H9 (cell line): ENCODE results near the gene MYF6. TPM values are rescaled to one million over a fixed set of nuclear protein-coding genes. Genes with fewer than 3 reads are reported as not detected.

ENCODE experiments used
- DNase-seq: peaks from one replicate; pipeline ENCODE4 v3.0.0-alpha.2; 2017
- H2AFZ ChIP-seq: one replicate; pipeline ENCODE4 v1.6.1; 2013; ENCODE audit warnings: mild to moderate bottlenecking, low read length, control low read depth, moderate library complexity
- H2AK5ac ChIP-seq: 2 replicates; pipeline ENCODE4 v1.6.1; 2013; ENCODE audit warnings: low read length, control low read depth, mixed read lengths; ENCODE audit not compliant: insufficient read length
- H2BK120ac ChIP-seq: one replicate; pipeline ENCODE4 v1.6.1; 2013; ENCODE audit warnings: low read depth, mild to moderate bottlenecking, low read length, control low read depth, inconsistent platforms; ENCODE audit not compliant: poor library complexity, severe bottlenecking
- H2BK12ac ChIP-seq: 2 replicates; pipeline ENCODE4 v1.6.1; 2013; ENCODE audit warnings: low read length, control low read depth, mixed read lengths, low read depth; ENCODE audit not compliant: insufficient read length
- H2BK15ac ChIP-seq: 2 replicates; pipeline ENCODE4 v1.6.1; 2013; ENCODE audit warnings: low read depth, low read length, control low read depth
- H2BK20ac ChIP-seq: one replicate; pipeline ENCODE4 v1.6.1; 2013; ENCODE audit warnings: low read depth, mild to moderate bottlenecking, low read length, control low read depth, inconsistent platforms; ENCODE audit not compliant: poor library complexity, severe bottlenecking
- H2BK5ac ChIP-seq: 2 replicates; pipeline ENCODE4 v1.6.1; 2013; ENCODE audit warnings: low read length, control low read depth, mixed read lengths; ENCODE audit not compliant: insufficient read length
- H3K14ac ChIP-seq: 2 replicates; pipeline ENCODE4 v1.6.1; 2013; ENCODE audit warnings: low read length, control low read depth; ENCODE audit not compliant: insufficient read depth
- H3K18ac ChIP-seq: 2 replicates; pipeline ENCODE4 v1.6.1; 2013; ENCODE audit warnings: low read depth, mild to moderate bottlenecking, mixed read lengths, low read length, control low read depth; ENCODE audit not compliant: insufficient read length
- H3K23ac ChIP-seq: 2 replicates; pipeline ENCODE4 v1.6.1; 2013; ENCODE audit warnings: low read length, control low read depth, mixed read lengths, low read depth; ENCODE audit not compliant: insufficient read length
- H3K23me2 ChIP-seq: 2 replicates; pipeline ENCODE4 v1.6.1; 2013; ENCODE audit warnings: low read depth, mild to moderate bottlenecking, mixed read lengths, low read length, control low read depth; ENCODE audit not compliant: insufficient read length, poor library complexity, severe bottlenecking
- H3K27ac ChIP-seq: 2 replicates; pipeline ENCODE4 v1.5.1; 2013; ENCODE audit warnings: low read length, control low read depth, mixed read lengths, low read depth; ENCODE audit not compliant: insufficient read length
- H3K27me3 ChIP-seq: 2 replicates; pipeline ENCODE4 v1.6.1; 2013; ENCODE audit warnings: low read length, control low read depth, inconsistent platforms; ENCODE audit not compliant: insufficient read depth
- H3K4ac ChIP-seq: 2 replicates; pipeline ENCODE4 v1.6.1; 2013; ENCODE audit warnings: low read depth, mild to moderate bottlenecking, control low read depth, inconsistent platforms, low read length, moderate library complexity
- H3K4me1 ChIP-seq: 2 replicates; pipeline ENCODE4 v1.6.1; 2013; ENCODE audit warnings: low read length, control low read depth, inconsistent platforms; ENCODE audit not compliant: insufficient read depth
- H3K4me2 ChIP-seq: 2 replicates; pipeline ENCODE4 v1.6.1; 2013; ENCODE audit warnings: low read length, control low read depth, mixed read lengths; ENCODE audit not compliant: insufficient read length, insufficient read depth
- H3K56ac ChIP-seq: 2 replicates; pipeline ENCODE4 v1.6.1; 2013; ENCODE audit warnings: low read depth, mild to moderate bottlenecking, mixed read lengths, low read length, control low read depth; ENCODE audit not compliant: insufficient read length
- H3K79me1 ChIP-seq: 2 replicates; pipeline ENCODE4 v1.6.1; 2013; ENCODE audit warnings: low read depth, mild to moderate bottlenecking, moderate library complexity, low read length, control low read depth, inconsistent platforms; ENCODE audit not compliant: insufficient read depth, poor library complexity, severe bottlenecking
- H3K79me2 ChIP-seq: 2 replicates; pipeline ENCODE4 v1.6.1; 2013; ENCODE audit warnings: low read length, control low read depth, inconsistent platforms; ENCODE audit not compliant: insufficient read depth
- H3K9ac ChIP-seq: 2 replicates; pipeline ENCODE4 v1.6.1; 2013; ENCODE audit warnings: low read length, control low read depth, mixed read lengths; ENCODE audit not compliant: insufficient read length; ENCODE audit errors: extremely low read depth
- H3K9me3 ChIP-seq: one replicate; pipeline ENCODE4 v1.6.1; 2013; ENCODE audit warnings: low read depth, low read length, inconsistent platforms; ENCODE audit not compliant: control insufficient read depth
- H3T11ph ChIP-seq: one replicate; pipeline ENCODE4 v1.6.1; 2013; ENCODE audit warnings: mild to moderate bottlenecking, low read length, control low read depth, inconsistent platforms
- H4K20me1 ChIP-seq: one replicate; pipeline ENCODE4 v1.6.1; 2013; ENCODE audit not compliant: control insufficient read depth, insufficient read length, insufficient read depth
- H4K5ac ChIP-seq: 2 replicates; pipeline ENCODE4 v1.6.1; 2013; ENCODE audit warnings: low read depth, mild to moderate bottlenecking, mixed read lengths, low read length, control low read depth; ENCODE audit not compliant: insufficient read length
- H4K8ac ChIP-seq: replicated peaks from 2 replicates; pipeline ENCODE4 v1.6.1; 2013; ENCODE audit warnings: low read length, control low read depth, mixed read lengths, low read depth; ENCODE audit not compliant: insufficient read length
- H4K91ac ChIP-seq: 2 replicates; pipeline ENCODE4 v1.6.1; 2013; ENCODE audit warnings: low read depth, mild to moderate bottlenecking, moderate library complexity, mixed read lengths, low read length, control low read depth; ENCODE audit not compliant: insufficient read length
- H3K27ac Mint-ChIP-seq, 3 experiments: 2 replicates in 2 of 3; 3 replicates in 1 of 3; pipeline ENCODE4 v1.8.0; 2020 to 2021; ENCODE audit warnings: mixed read lengths in 3 of 3, mild to moderate bottlenecking in 1 of 3, moderate library complexity in 1 of 3
- H3K27me3 Mint-ChIP-seq: 2 replicates; pipeline ENCODE4 v1.8.0; 2021; ENCODE audit warnings: low read depth, mild to moderate bottlenecking, moderate library complexity, mixed read lengths
- H3K36me3 Mint-ChIP-seq, 3 experiments: 2 replicates in 2 of 3; 3 replicates in 1 of 3; pipeline ENCODE4 v1.8.0; 2020 to 2021; ENCODE audit warnings: low read depth in 3 of 3, mixed read lengths in 3 of 3; ENCODE audit not compliant: insufficient read depth in 1 of 3
- H3K4me1 Mint-ChIP-seq, 2 experiments: 2 replicates each; pipeline ENCODE4 v1.8.0; 2020; ENCODE audit warnings: mixed read lengths in 2 of 2
- H3K4me3 Mint-ChIP-seq, 2 experiments: 2 replicates in 1 of 2; 3 replicates in 1 of 2; pipeline ENCODE4 v1.8.0; 2020 to 2021; ENCODE audit warnings: mild to moderate bottlenecking in 2 of 2, mixed read lengths in 2 of 2, moderate library complexity in 1 of 2
- H3K9me3 Mint-ChIP-seq, 2 experiments: 2 replicates in 1 of 2; 3 replicates in 1 of 2; pipeline ENCODE4 v1.8.0; 2020; ENCODE audit warnings: mild to moderate bottlenecking in 2 of 2, mixed read lengths in 2 of 2, moderate library complexity in 1 of 2
- WGBS: extraction: QIAGEN DNeasy Blood & Tissue Kit; methylation state at CpG from one replicate; pipeline ENCODE4 v1.1.7; 2013; ENCODE audit warnings: missing lambda C conversion rate, low lambda C conversion rate, mixed read lengths; ENCODE audit not compliant: insufficient read length; ENCODE audit errors: extremely low coverage; 5-methylcytosine and 5-hydroxymethylcytosine counted together
- long read RNA-seq: library from polyadenylated mRNA; unstranded; transcript quantifications from one replicate; pipeline ENCODE4 v2.0.0, GENCODE V29; 2020
- total RNA-seq: library from RNA; stranded (reverse); gene quantifications from 2 replicates; pipeline ENCODE4 v1.2.1, GENCODE V29; 2021
- TF ChIP-seq, protein P1 (sequence below): fragments of 200-600 bp; sonication (generic); conservative IDR thresholded peaks from 3 replicates; pipeline ENCODE4 v1.8.0; 2021; ENCODE audit warnings: antibody characterized with exemption, mild to moderate bottlenecking

Gene MYF6
- not detected in 2 replicates for total RNA-seq
- long read RNA-seq, result 0 reads

DNA sequence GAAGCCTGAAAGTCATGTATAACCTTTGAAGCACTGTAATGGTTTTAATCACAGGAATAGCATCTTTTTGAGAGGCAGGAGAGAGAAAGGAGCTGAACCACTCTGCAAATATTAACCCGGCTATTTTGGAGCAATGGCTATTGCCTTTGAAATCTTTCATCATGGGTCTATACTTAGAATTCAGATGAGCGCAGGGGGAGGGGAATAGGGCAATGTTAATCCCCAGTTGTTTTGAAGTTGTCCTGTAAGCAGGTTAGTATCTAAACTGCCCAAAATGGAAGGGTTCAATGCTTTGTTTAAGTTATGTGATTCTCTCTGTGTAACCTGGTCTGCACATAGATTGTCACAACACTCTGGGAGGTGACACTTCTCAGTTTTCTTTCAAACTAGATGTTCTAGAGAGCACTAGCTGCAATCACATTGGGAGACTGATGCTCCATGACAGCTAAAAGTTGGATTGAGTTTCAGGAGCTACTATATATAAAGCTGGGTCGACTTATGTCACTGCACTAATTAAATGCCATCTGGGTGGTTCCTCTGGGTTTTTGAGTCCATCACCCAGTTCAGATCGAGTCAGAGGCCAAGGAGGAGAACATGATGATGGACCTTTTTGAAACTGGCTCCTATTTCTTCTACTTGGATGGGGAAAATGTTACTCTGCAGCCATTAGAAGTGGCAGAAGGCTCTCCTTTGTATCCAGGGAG lies at the start of gene MYF6:
MYF6 (plus strand) TSS at position 509 of the 704 bp plus-strand sequence; CDS start at position 595, 86 bp downstream.
- H2AK5ac ChIP-seq, result no peak within 1 kb of the TSS
- peaks cover 18% of the 10 kb centered on the region for H3K23me2 ChIP-seq
- H3T11ph ChIP-seq, result no peak within 1 kb of the TSS
- H2BK12ac ChIP-seq, result no peak within 1 kb of the TSS
- no peak within 1 kb of the TSS for H2BK20ac ChIP-seq
- no peaks in the 10 kb centered on the region for H3K79me2 ChIP-seq
- H3K27me3 ChIP-seq, result peaks cover 52% of the 10 kb centered on the region
- H3K56ac ChIP-seq, result no peak within 1 kb of the TSS
- no peak within 1 kb of the TSS for H3K18ac ChIP-seq
- no peak for DNase-seq
- H3K9me3 ChIP-seq, result no peaks in the 10 kb centered on the region
- no peak within 1 kb of the TSS for H2BK15ac ChIP-seq
- H3K79me1 ChIP-seq, result no peaks in the 10 kb centered on the region
- H4K20me1 ChIP-seq, result no peaks in the 10 kb centered on the region
- no peak within 1 kb of the TSS for H3K14ac ChIP-seq
- no peak within 1 kb of the TSS for H3K27ac ChIP-seq
- Mint-ChIP-seq H3K27me3 (peaks cover 96% of the 10 kb centered on the region), H3K4me1 (peaks cover 49 to 57% of the 10 kb centered on the region in 2 experiments), H3K27ac (no peak within 1 kb of the TSS), H3K9me3 (no peaks in the 10 kb centered on the region; a peak in 1 of 5 replicates), H3K36me3 (no peaks in the 10 kb centered on the region), H3K4me3 (peak within 1 kb of the TSS; percentile 62 to 81)
- no peak within 1 kb of the TSS for H3K4ac ChIP-seq
- H3K4me2 ChIP-seq, result peak within 1 kb of the TSS; percentile 94
- no peak within 1 kb of the TSS for H3K9ac ChIP-seq
- no peaks in the 10 kb centered on the region; the same call in 1 of the 2 replicates for H3K4me1 ChIP-seq
- no peak within 1 kb of the TSS for H2AFZ ChIP-seq
- H4K91ac ChIP-seq, result no peak within 1 kb of the TSS
- H3K23ac ChIP-seq, result no peak within 1 kb of the TSS
- no peak within 1 kb of the TSS for H4K5ac ChIP-seq
- TF ChIP-seq, protein P1, sequence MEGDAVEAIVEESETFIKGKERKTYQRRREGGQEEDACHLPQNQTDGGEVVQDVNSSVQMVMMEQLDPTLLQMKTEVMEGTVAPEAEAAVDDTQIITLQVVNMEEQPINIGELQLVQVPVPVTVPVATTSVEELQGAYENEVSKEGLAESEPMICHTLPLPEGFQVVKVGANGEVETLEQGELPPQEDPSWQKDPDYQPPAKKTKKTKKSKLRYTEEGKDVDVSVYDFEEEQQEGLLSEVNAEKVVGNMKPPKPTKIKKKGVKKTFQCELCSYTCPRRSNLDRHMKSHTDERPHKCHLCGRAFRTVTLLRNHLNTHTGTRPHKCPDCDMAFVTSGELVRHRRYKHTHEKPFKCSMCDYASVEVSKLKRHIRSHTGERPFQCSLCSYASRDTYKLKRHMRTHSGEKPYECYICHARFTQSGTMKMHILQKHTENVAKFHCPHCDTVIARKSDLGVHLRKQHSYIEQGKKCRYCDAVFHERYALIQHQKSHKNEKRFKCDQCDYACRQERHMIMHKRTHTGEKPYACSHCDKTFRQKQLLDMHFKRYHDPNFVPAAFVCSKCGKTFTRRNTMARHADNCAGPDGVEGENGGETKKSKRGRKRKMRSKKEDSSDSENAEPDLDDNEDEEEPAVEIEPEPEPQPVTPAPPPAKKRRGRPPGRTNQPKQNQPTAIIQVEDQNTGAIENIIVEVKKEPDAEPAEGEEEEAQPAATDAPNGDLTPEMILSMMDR, result no peak
- no peak within 1 kb of the TSS for H4K8ac ChIP-seq
- WGBS, result no CpG with 5 or more reads among the region's 4 CpGs
- no peak within 1 kb of the TSS for H2BK5ac ChIP-seq
- no peak within 1 kb of the TSS for H2BK120ac ChIP-seq
